Gastroesophageal sphincter (tissue), 3 donors: ENCODE results near the gene IL20RB.

Experiments used
- CTCF ChIP-seq, 4 experiments: fragments of 200-600 bp in 2 of 4; fragments of 450-650 bp in 2 of 4; sonication (generic) in 1 of 4; IDR thresholded peaks; one replicate each; pipeline ENCODE4 v1.5.1; 2017 to 2019; ENCODE audit warnings: antibody characterized with exemption in 4 of 4, mild to moderate bottlenecking in 2 of 4, moderate library complexity in 2 of 4
- EP300 ChIP-seq: sonication (generic); formaldehyde crosslinking; IDR thresholded peaks from one replicate; pipeline ENCODE4 v1.6.1; 2017; ENCODE audit warnings: antibody characterized with exemption, mild to moderate bottlenecking
- POLR2A ChIP-seq, 2 donors: fragments of 450-650 bp; IDR thresholded peaks; one replicate each; pipeline ENCODE4 v1.6.1; 2017; ENCODE audit warnings: antibody characterized with exemption in 2 of 2, mild to moderate bottlenecking in 2 of 2, moderate library complexity in 1 of 2
- POLR2AphosphoS5 ChIP-seq: sonication (generic); formaldehyde crosslinking; IDR thresholded peaks from one replicate; pipeline ENCODE4 v1.6.1; 2017; ENCODE audit warnings: antibody characterized with exemption

- no peak for TF ChIP-seq CTCF (IDR thresholded peaks at IDR 0.05)
- TF ChIP-seq POLR2A (IDR thresholded peaks at IDR 0.05): no peak
- no peak for TF ChIP-seq EP300
- TF ChIP-seq POLR2AphosphoS5: no peak
Observed at GRCh38 chr3:137010137-137010536, 52.4 kb downstream of the IL20RB start.
